GM18873 (cell line): ENCODE data around the gene KLC3.

Source experiments
- ATAC-seq: cut with Tn5 transposase; IDR thresholded peaks from one replicate; pipeline ENCODE4 v1.9.1; 2021; ENCODE audit warnings: mild to moderate bottlenecking, moderate library complexity, moderate number of reproducible peaks; ENCODE audit not compliant: unreplicated experiment, low FRiP score

Gene KLC3

GRCh38 chr19:45347570-45348366, 7.2 kb downstream of the KLC3 start:
- no peak for ATAC-seq

GRCh38 chr19:45348367-45349125, 8.0 kb downstream of the KLC3 start:
- ATAC-seq = no peak

- no peak for ATAC-seq
These were observed 8.5 kb downstream of the KLC3 start for GRCh38 chr19:45349126-45349415.

- ATAC-seq = no peak
These were observed 8.9 kb downstream of the KLC3 start for GRCh38 chr19:45349430-45349941.

GRCh38 chr19:45350477-45351058, 10.0 kb downstream of the KLC3 start:
- ATAC-seq = no peak

- no peak for ATAC-seq
These were observed 10.9 kb downstream of the KLC3 start for GRCh38 chr19:45351401-45351952.

GRCh38 chr19:45352062-45352461, 11.5 kb downstream of the KLC3 start:
- no peak for ATAC-seq

GRCh38 chr19:45352471-45352870, 11.9 kb downstream of the KLC3 start:
- no peak for ATAC-seq

- ATAC-seq = no peak
These were observed 12.6 kb downstream of the KLC3 start for GRCh38 chr19:45352914-45353796.

- ATAC-seq = no peak
These were observed 13.8 kb downstream of the KLC3 start for GRCh38 chr19:45354241-45354842.

GRCh38 chr19:45355402-45355801, 14.9 kb downstream of the KLC3 start:
- ATAC-seq = no peak

- no peak for ATAC-seq
These were observed 15.4 kb downstream of the KLC3 start for GRCh38 chr19:45355910-45356309.

- ATAC-seq = no peak
These were observed 16.4 kb downstream of the KLC3 start for GRCh38 chr19:45356760-45357444.

GRCh38 chr19:45357445-45357783, 16.9 kb downstream of the KLC3 start:
- ATAC-seq = no peak

GRCh38 chr19:45358213-45358792, 17.8 kb downstream of the KLC3 start:
- ATAC-seq = no peak

GRCh38 chr19:45361608-45362007, 21.1 kb downstream of the KLC3 start:
- no peak for ATAC-seq

GRCh38 chr19:45362291-45362690, 21.7 kb downstream of the KLC3 start:
- no peak for ATAC-seq

- no peak for ATAC-seq
These were observed 23.4 kb downstream of the KLC3 start for GRCh38 chr19:45363861-45364459.

GRCh38 chr19:45364696-45365095, 24.1 kb downstream of the KLC3 start:
- no peak for ATAC-seq
